ENCODE results near the gene PHGDH. TPM values are rescaled to one million over a fixed set of nuclear protein-coding genes. Genes with fewer than 3 reads are reported as not detected.

Gene PHGDH
- total and polyA plus RNA-seq, 10 donors: 1.1 to 24.6 (median 5.5) TPM

DNA sequence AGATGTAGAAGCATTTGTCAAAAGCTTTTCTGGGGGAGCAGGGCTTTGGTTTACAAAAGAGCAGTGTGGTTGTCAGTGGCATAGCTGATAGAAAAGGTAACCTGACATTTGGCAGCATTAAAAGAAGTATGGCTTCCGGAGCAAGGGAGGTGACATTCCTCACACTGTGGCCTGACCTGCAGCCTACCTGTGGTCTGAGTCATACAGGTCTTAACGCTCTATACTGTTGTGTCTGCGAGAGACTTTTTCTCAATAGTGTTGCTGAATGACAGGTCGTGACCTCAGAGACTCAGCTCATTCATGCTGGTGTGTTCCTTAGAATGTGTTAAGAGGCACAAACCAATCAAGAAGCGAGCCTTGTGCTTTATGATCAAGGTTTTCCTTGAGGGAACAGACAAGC is 19.3 kb downstream of the PHGDH start:
- Histone ChIP-seq H3K9me3 (no peaks in the 10 kb centered on the region), H3K27ac (no peak overlapping the region), H3K4me1 (peaks cover 0 to 13% (median 0%) of the 10 kb centered on the region in 6 donors), H3K36me3 (peaks cover 0 to 7% (median 0%) of the 10 kb centered on the region in 6 donors), H3K4me3 (no peak overlapping the region), H3K27me3 (replicated peaks in 1 of 7) (no peaks in the 10 kb centered on the region)
- no peak for DNase-seq
- no peak for TF ChIP-seq POLR2A (IDR thresholded peaks at IDR 0.05)
- no peak for TF ChIP-seq CTCF (IDR thresholded peaks at IDR 0.05 in 8 of 11, conservative IDR thresholded peaks at IDR 0.05 in 3 of 11)
- TF ChIP-seq POLR2AphosphoS5 (IDR thresholded peaks at IDR 0.05): no peak
- intact Hi-C loops (cut with DNase I; ENCODE audit: low total_unique reads): no loop called here
- WGBS, 5 donors: 87 to 96% (median 88%) methylated on average over 5 of the region's 5 CpGs

DNA sequence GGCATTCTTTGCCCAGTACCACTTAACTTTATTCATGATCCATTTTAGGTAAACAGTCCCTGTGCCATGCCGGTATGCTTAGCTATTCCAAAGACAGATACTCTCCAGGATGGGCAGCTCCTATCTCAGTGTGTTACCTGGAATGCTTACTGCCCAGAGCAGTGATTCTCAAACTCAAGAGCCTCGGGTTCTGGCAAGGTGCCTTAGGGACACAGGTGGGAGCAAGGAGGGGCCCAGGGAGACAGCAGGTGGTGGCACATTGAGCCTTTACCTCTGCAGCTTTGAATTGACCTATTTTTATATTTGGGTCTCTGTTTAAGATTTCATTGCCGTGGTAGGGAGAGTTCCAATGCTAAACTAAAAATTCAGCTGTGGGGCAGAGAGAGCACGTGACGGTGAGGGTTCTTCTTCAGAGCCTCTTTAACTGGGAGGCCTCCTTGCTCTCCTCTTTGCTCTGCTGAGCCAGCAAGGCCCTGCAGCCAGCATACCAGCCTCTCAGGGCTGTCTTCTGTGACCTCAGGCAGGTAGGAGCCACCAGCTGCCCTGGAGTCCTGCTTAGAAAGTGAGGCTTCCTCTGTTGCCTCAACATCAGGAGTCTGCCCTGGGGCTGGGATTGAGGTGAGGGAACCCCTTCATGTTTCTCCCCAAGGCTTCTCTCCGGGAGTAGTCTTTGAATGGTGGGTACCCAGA is 20.2 kb downstream of the PHGDH start:
- no peaks in the 10 kb centered on the region for H3K9me3 ChIP-seq
- H3K27me3 ChIP-seq (replicated peaks in 1 of 7): no peaks in the 10 kb centered on the region
- DNase-seq: no peak
- intact Hi-C loops (cut with DNase I; ENCODE audit: low total_unique reads): no loop called here
- H3K36me3 ChIP-seq: peaks cover 0 to 7% (median 0%) of the 10 kb centered on the region in 6 donors
- 91 to 97% (median 95%) methylated on average over 5 to 6 of the region's 6 CpGs for WGBS, 5 donors
- no peak overlapping the region for H3K27ac ChIP-seq
- H3K4me1 ChIP-seq: peaks cover 0 to 13% (median under 1%) of the 10 kb centered on the region in 6 donors
- TF ChIP-seq CTCF (IDR thresholded peaks at IDR 0.05 in 8 of 11, conservative IDR thresholded peaks at IDR 0.05 in 3 of 11): no peak
- no peak for TF ChIP-seq POLR2A (IDR thresholded peaks at IDR 0.05)
- TF ChIP-seq POLR2AphosphoS5 (IDR thresholded peaks at IDR 0.05): no peak
- no peak overlapping the region for H3K4me3 ChIP-seq

DNA sequence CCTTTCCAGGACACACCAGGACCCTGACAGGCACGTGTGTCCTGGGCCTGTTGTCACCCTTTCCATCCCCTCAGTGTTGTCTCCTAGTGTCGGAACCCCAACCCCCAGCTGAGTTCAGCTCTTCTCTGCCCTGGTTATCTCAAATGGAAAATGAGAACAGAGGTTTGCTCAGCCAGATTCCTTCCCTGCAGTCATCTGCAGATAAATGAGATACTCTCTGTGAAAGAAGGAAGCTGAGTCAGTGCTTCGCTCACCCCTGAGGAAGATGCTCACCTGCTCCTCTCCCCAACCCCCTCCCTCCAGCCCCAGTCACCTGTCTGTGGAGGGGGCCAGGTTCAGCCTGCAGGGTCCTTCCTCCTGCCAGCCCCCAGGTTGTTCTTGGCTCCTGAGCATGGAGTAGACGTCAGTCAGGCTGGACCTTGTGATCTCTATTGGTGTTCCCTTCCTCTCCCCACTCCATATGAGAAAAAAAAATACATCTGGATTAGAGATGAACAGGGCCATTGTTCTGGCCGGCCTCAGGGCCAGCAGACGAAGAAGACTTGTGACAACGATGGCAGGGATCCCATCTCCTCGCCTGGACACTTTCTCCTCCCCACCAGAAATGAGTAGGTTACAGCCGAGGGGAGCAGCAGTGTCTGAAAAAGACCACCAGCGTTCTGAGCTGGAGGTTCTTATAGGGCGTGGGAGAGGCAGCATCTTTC is 20.9 kb downstream of the PHGDH start:
- peaks cover 0 to 7% (median 0%) of the 10 kb centered on the region in 6 donors for H3K36me3 ChIP-seq
- no peak for DNase-seq
- H3K27me3 ChIP-seq (replicated peaks in 1 of 7): no peaks in the 10 kb centered on the region
- no peak overlapping the region for H3K4me3 ChIP-seq
- no peak overlapping the region for H3K27ac ChIP-seq
- no peaks in the 10 kb centered on the region for H3K9me3 ChIP-seq
- 81 to 91% (median 89%) methylated on average over 11 of the region's 11 CpGs for WGBS, 5 donors
- peaks cover 0 to 14% (median 4%) of the 10 kb centered on the region in 6 donors for H3K4me1 ChIP-seq
- intact Hi-C loops (cut with DNase I; ENCODE audit: low total_unique reads): no loop called here
- TF ChIP-seq CTCF (IDR thresholded peaks at IDR 0.05 in 8 of 11, conservative IDR thresholded peaks at IDR 0.05 in 3 of 11) (no peak), POLR2AphosphoS5 (IDR thresholded peaks at IDR 0.05) (no peak), POLR2A (IDR thresholded peaks at IDR 0.05) (no peak)

- peaks cover 0 to 7% (median 0%) of the 10 kb centered on the region in 6 donors for H3K36me3 ChIP-seq
- H3K9me3 ChIP-seq: no peaks in the 10 kb centered on the region
- H3K27ac ChIP-seq: no peak overlapping the region
- WGBS, 5 donors: 82 to 94% (median 88%) methylated on average over 3 of the region's 3 CpGs
- H3K27me3 ChIP-seq (replicated peaks in 1 of 7): no peaks in the 10 kb centered on the region
- intact Hi-C loops (cut with DNase I; ENCODE audit: low total_unique reads): no loop called here
- no peak for TF ChIP-seq CTCF (IDR thresholded peaks at IDR 0.05 in 8 of 11, conservative IDR thresholded peaks at IDR 0.05 in 3 of 11)
- TF ChIP-seq POLR2AphosphoS5 (IDR thresholded peaks at IDR 0.05): no peak
- TF ChIP-seq POLR2A (IDR thresholded peaks at IDR 0.05): no peak
- no peak overlapping the region for H3K4me3 ChIP-seq
- peaks cover 0 to 13% (median 1%) of the 10 kb centered on the region in 6 donors for H3K4me1 ChIP-seq
- no peak for DNase-seq
Measured at GRCh38 chr1:119733754-119734153, 22.0 kb downstream of the PHGDH start.
